Stimulated activated CD8-positive, alpha-beta memory T cell treated with anti-CD3 and anti-CD28 coated beads, Interleukin-4, amount 100 ng/mL, for 48 hours (primary cell): ENCODE results near the gene VWC2L.

Source experiments
- DNase-seq: peaks from one replicate; pipeline ENCODE4 v3.0.0-alpha.2; 2020

VWC2L gene

GRCh38 chr2:214410918-214411554 lies at the start of gene VWC2L:
Gene VWC2L (plus strand): TSS chr2:214411054. CDS start chr2:214414194, 3,140 bp downstream.
- DNase-seq: peak; percentile 60

GRCh38 chr2:214361116-214361515 lies 49.7 kb upstream of the VWC2L start:
- DNase-seq: no peak

GRCh38 chr2:214365549-214365948 lies 45.3 kb upstream of the VWC2L start:
- DNase-seq: no peak

- DNase-seq: no peak
Measured at GRCh38 chr2:214367171-214367570, 43.7 kb upstream of the VWC2L start.

- no peak for DNase-seq
Measured at GRCh38 chr2:214376618-214377285, 34.1 kb upstream of the VWC2L start.

- DNase-seq: no peak
Measured at GRCh38 chr2:214377286-214377624, 33.6 kb upstream of the VWC2L start.

- no peak for DNase-seq
Measured at GRCh38 chr2:214378455-214379103, 32.3 kb upstream of the VWC2L start.

- no peak for DNase-seq
Measured at GRCh38 chr2:214379227-214379626, 31.6 kb upstream of the VWC2L start.

- no peak for DNase-seq
Measured at GRCh38 chr2:214380681-214381080, 30.2 kb upstream of the VWC2L start.

- DNase-seq: no peak
Measured at GRCh38 chr2:214382229-214382628, 28.6 kb upstream of the VWC2L start.

- DNase-seq: no peak
Measured at GRCh38 chr2:214386720-214387119, 24.1 kb upstream of the VWC2L start.

GRCh38 chr2:214389334-214389733 lies 21.5 kb upstream of the VWC2L start:
- no peak for DNase-seq

- DNase-seq: no peak
Measured at GRCh38 chr2:214393796-214394195, 17.1 kb upstream of the VWC2L start.

GRCh38 chr2:214395040-214395439 lies 15.8 kb upstream of the VWC2L start:
- DNase-seq: no peak

GRCh38 chr2:214401580-214401979 lies 9.3 kb upstream of the VWC2L start:
- no peak for DNase-seq

- no peak for DNase-seq
Measured at GRCh38 chr2:214410128-214410775, 602 bp upstream of the VWC2L start.

GRCh38 chr2:214412679-214413078 lies 1.8 kb downstream of the VWC2L start:
- no peak for DNase-seq

- no peak for DNase-seq
Measured at GRCh38 chr2:214436470-214436869, 25.6 kb downstream of the VWC2L start.

- DNase-seq: no peak
Measured at GRCh38 chr2:214450118-214450894, 39.5 kb downstream of the VWC2L start.

- DNase-seq: no peak
Measured at GRCh38 chr2:214451516-214452275, 40.8 kb downstream of the VWC2L start.

GRCh38 chr2:214465363-214466146 lies 54.7 kb downstream of the VWC2L start:
- DNase-seq: no peak
